HG02571 (cell line): Measurements from ENCODE around the gene SMTN.
"Not testable (repeated sequence)": the region's sequence is repeated elsewhere in the genome, so short reads cannot be mapped to it uniquely, and the experiment has no call there.

Experiments used
- ATAC-seq: cut with Tn5 transposase; IDR thresholded peaks from one replicate; pipeline ENCODE4 v1.9.1; 2021; ENCODE audit warnings: mild to moderate bottlenecking, moderate library complexity; ENCODE audit not compliant: unreplicated experiment

The SMTN gene

GRCh38 chr22:31089160-31090100 lies 8.3 kb downstream of the SMTN start:
- no peak for ATAC-seq

GRCh38 chr22:31090217-31091085 lies 9.3 kb downstream of the SMTN start:
- no peak for ATAC-seq

- ATAC-seq = no peak
Measured at GRCh38 chr22:31091106-31091975, 10.2 kb downstream of the SMTN start.

GRCh38 chr22:31092161-31092560 lies 11.0 kb downstream of the SMTN start:
- ATAC-seq = no peak

GRCh38 chr22:31093086-31093850 lies 12.2 kb downstream of the SMTN start:
- ATAC-seq = no peak

GRCh38 chr22:31094021-31094551 lies 13.0 kb downstream of the SMTN start:
- no peak for ATAC-seq

GRCh38 chr22:31094741-31095140 lies 13.6 kb downstream of the SMTN start:
- ATAC-seq = no peak

GRCh38 chr22:31095637-31096249 lies 14.6 kb downstream of the SMTN start:
- no peak for ATAC-seq

- no peak for ATAC-seq
Measured at GRCh38 chr22:31096657-31097279, 15.7 kb downstream of the SMTN start.

- ATAC-seq = not testable (repeated sequence)
Measured at GRCh38 chr22:31097539-31097938, 16.4 kb downstream of the SMTN start.

- ATAC-seq = no peak
Measured at GRCh38 chr22:31097941-31098631, 17.0 kb downstream of the SMTN start.

- no peak for ATAC-seq
Measured at GRCh38 chr22:31098632-31099110, 17.6 kb downstream of the SMTN start.

GRCh38 chr22:31099386-31099785 lies 18.3 kb downstream of the SMTN start:
- ATAC-seq = no peak

- no peak for ATAC-seq
Measured at GRCh38 chr22:31099841-31100761, 19.0 kb downstream of the SMTN start.

GRCh38 chr22:31100762-31101525 lies 19.8 kb downstream of the SMTN start:
- ATAC-seq = no peak

GRCh38 chr22:31102441-31103081 lies 21.4 kb downstream of the SMTN start:
- no peak for ATAC-seq
